Fibroblast of lung (primary cell): ENCODE data around the gene CROCC2. TPM values are rescaled to one million over a fixed set of nuclear protein-coding genes. Genes with fewer than 3 reads are reported as not detected.

Source experiments
- DNase-seq, 2 donors: peaks; one replicate each; pipeline versions ENCODE4 v3.0.0 to v3.0.0-alpha.2; 2010; ENCODE audit warnings: low read depth in 2 of 2
- H2AFZ ChIP-seq: 2 replicates; pipeline ENCODE4 v1.5.1; 2012; ENCODE audit warnings: low read length, control low read depth, inconsistent platforms
- H3K27ac ChIP-seq: 2 replicates; pipeline ENCODE4 v1.5.1; 2011; ENCODE audit warnings: low read length, control low read depth; ENCODE audit not compliant: insufficient read depth
- H3K27me3 ChIP-seq: 2 replicates; pipeline ENCODE4 v1.5.1; 2011; ENCODE audit warnings: mild to moderate bottlenecking, low read length; ENCODE audit not compliant: control insufficient read depth, insufficient read depth
- H3K36me3 ChIP-seq: 2 replicates; pipeline ENCODE4 v1.5.1; 2011; ENCODE audit warnings: low read length; ENCODE audit not compliant: control insufficient read depth, insufficient read depth
- H3K4me1 ChIP-seq: 2 replicates; pipeline ENCODE4 v1.5.1; 2011; ENCODE audit warnings: low read length; ENCODE audit not compliant: control insufficient read depth, insufficient read depth; ENCODE audit errors: extremely low read depth
- H3K4me2 ChIP-seq: 2 replicates; pipeline ENCODE4 v1.5.1; 2011; ENCODE audit warnings: low read length, control low read depth; ENCODE audit not compliant: insufficient read depth; ENCODE audit errors: extremely low read depth
- H3K4me3 ChIP-seq, 4 experiments: fragments of 200-600 bp in 1 of 4; sonication (generic) in 1 of 4; replicated peaks in 1 of 4; 2 replicates each; pipeline ENCODE4 v1.5.1; 2011 to 2016; ENCODE audit warnings: low read length in 4 of 4, low read depth in 3 of 4, mild to moderate bottlenecking in 3 of 4, control low read depth in 2 of 4, inconsistent platforms in 1 of 4, mixed read lengths in 1 of 4; ENCODE audit not compliant: insufficient read depth in 1 of 4; ENCODE audit errors: control extremely low read depth in 1 of 4
- H3K79me2 ChIP-seq: 2 replicates; pipeline ENCODE4 v1.5.1; 2012; ENCODE audit warnings: mild to moderate bottlenecking, low read length, inconsistent platforms; ENCODE audit not compliant: control insufficient read depth, insufficient read depth
- H3K9ac ChIP-seq: 2 replicates; pipeline ENCODE4 v1.5.1; 2011; ENCODE audit warnings: mild to moderate bottlenecking, low read length, control low read depth; ENCODE audit not compliant: insufficient read depth
- H3K9me3 ChIP-seq: 2 replicates; pipeline ENCODE4 v1.5.1; 2012; ENCODE audit warnings: low read depth, low read length; ENCODE audit not compliant: control insufficient read depth, insufficient read depth
- H4K20me1 ChIP-seq: 2 replicates; pipeline ENCODE4 v1.5.1; 2011; ENCODE audit warnings: low read length; ENCODE audit not compliant: control insufficient read depth, insufficient read depth; ENCODE audit errors: extremely low read depth
- CTCF ChIP-seq, 2 donors: IDR thresholded peaks in 1 of 2; conservative IDR thresholded peaks in 1 of 2; 1 replicate in 1 of 2; 2 replicates in 1 of 2; pipeline ENCODE4 v1.5.1; 2011 to 2012; ENCODE audit warnings: low read length in 2 of 2, control low read depth in 1 of 2, inconsistent platforms in 1 of 2, low read depth in 1 of 2, mild to moderate bottlenecking in 1 of 2
- EZH2 ChIP-seq: IDR thresholded peaks from 2 replicates; pipeline ENCODE4 v1.5.1; 2012; ENCODE audit warnings: low read length, control low read depth, mild to moderate bottlenecking; ENCODE audit errors: missing control alignments
- polyA plus RNA-seq, 2 donors: library from polyadenylated mRNA; depleted of rRNA in 1 of 2; stranded (reverse) in 1 of 2; unstranded in 1 of 2; fragments of >200 nt; gene quantifications; 2 replicates each; pipeline ENCODE4 v1.2.1, GENCODE V29; 2011 to 2012; ENCODE audit warnings: missing spikeins in 1 of 2
- total RNA-seq: library from RNA; depleted of rRNA; stranded (reverse); fragments of >200 nt; gene quantifications from 2 replicates; pipeline ENCODE4 v1.2.1, GENCODE V29; 2014

CROCC2 gene
- total and polyA plus RNA-seq, 2 donors (not counting 1 experiment from before 2014, with no cell fraction given), result 0.12 to 0.33 TPM

- H3K4me3 ChIP-seq, result no peak overlapping the region
- H3K36me3 ChIP-seq, result peaks cover 16% of the 10 kb centered on the region
- no peak for DNase-seq
- no peaks in the 10 kb centered on the region for H3K4me1 ChIP-seq
- TF ChIP-seq EZH2, result no peak
- TF ChIP-seq CTCF (conservative IDR thresholded peaks at IDR 0.05 in 1 of 2, IDR thresholded peaks at IDR 0.05 in 1 of 2; ENCODE audit: low read depth in 1 of 2, low read length in 2 of 2), result no peak
- H3K27ac ChIP-seq, result no peak overlapping the region
- H3K79me2 ChIP-seq, result no peaks in the 10 kb centered on the region
- H3K27me3 ChIP-seq, result no peaks in the 10 kb centered on the region
- H4K20me1 ChIP-seq, result no peaks in the 10 kb centered on the region
- H3K4me2 ChIP-seq, result no peak overlapping the region
- H3K9me3 ChIP-seq, result no peaks in the 10 kb centered on the region
- no peak overlapping the region for H3K9ac ChIP-seq
- H2AFZ ChIP-seq, result no peak overlapping the region
These were observed 131.4 kb downstream of the CROCC2 start for GRCh38 chr2:241037498-241037897.

- DNase-seq, result no peak
- H3K4me3 ChIP-seq, result no peak overlapping the region
- no peak overlapping the region for H3K4me2 ChIP-seq
- H3K9ac ChIP-seq, result no peak overlapping the region
- H3K27ac ChIP-seq, result no peak overlapping the region
- no peaks in the 10 kb centered on the region for H3K9me3 ChIP-seq
- no peaks in the 10 kb centered on the region for H4K20me1 ChIP-seq
- no peaks in the 10 kb centered on the region for H3K27me3 ChIP-seq
- peaks cover 14% of the 10 kb centered on the region for H3K36me3 ChIP-seq
- no peaks in the 10 kb centered on the region for H3K79me2 ChIP-seq
- no peak for TF ChIP-seq CTCF (conservative IDR thresholded peaks at IDR 0.05 in 1 of 2, IDR thresholded peaks at IDR 0.05 in 1 of 2; ENCODE audit: low read depth in 1 of 2, low read length in 2 of 2)
- TF ChIP-seq EZH2, result no peak
- no peaks in the 10 kb centered on the region for H3K4me1 ChIP-seq
- no peak overlapping the region for H2AFZ ChIP-seq
These were observed 132.4 kb downstream of the CROCC2 start for GRCh38 chr2:241038374-241039180.

GRCh38 chr2:241039416-241039815, 133.3 kb downstream of the CROCC2 start:
- no peak for DNase-seq
- H3K4me1 ChIP-seq, result no peaks in the 10 kb centered on the region
- TF ChIP-seq EZH2 (no peak), CTCF (conservative IDR thresholded peaks at IDR 0.05 in 1 of 2, IDR thresholded peaks at IDR 0.05 in 1 of 2; ENCODE audit: low read depth in 1 of 2, low read length in 2 of 2) (no peak)
- no peaks in the 10 kb centered on the region for H4K20me1 ChIP-seq
- H3K9ac ChIP-seq, result no peak overlapping the region
- H3K27ac ChIP-seq, result no peak overlapping the region
- no peaks in the 10 kb centered on the region for H3K9me3 ChIP-seq
- H3K36me3 ChIP-seq, result peaks cover 12% of the 10 kb centered on the region
- no peaks in the 10 kb centered on the region for H3K27me3 ChIP-seq
- H3K4me3 ChIP-seq, result no peak overlapping the region
- H2AFZ ChIP-seq, result no peak overlapping the region
- no peaks in the 10 kb centered on the region for H3K79me2 ChIP-seq
- H3K4me2 ChIP-seq, result no peak overlapping the region
